Omental fat pad (tissue), 4 donors: ENCODE results near the gene PLAC1. TPM values are rescaled to one million over a fixed set of nuclear protein-coding genes. Genes with fewer than 3 reads are reported as not detected.

ENCODE experiments used
- ATAC-seq: fragments of 150-250 bp; one replicate; pipeline ENCODE4 v1.9.1; 2016; ENCODE audit warnings: mild to moderate bottlenecking, moderate library complexity; ENCODE audit not compliant: low FRiP score
- DNase-seq: peaks from one replicate; pipeline ENCODE4 v3.0.0-alpha.2; 2019; ENCODE audit warnings: low spot score
- CTCF ChIP-seq, 3 donors: fragments of 450-650 bp; IDR thresholded peaks; one replicate each; pipeline ENCODE4 v1.5.1; 2016 to 2017; ENCODE audit warnings: antibody characterized with exemption in 3 of 3, mild to moderate bottlenecking in 3 of 3, moderate library complexity in 2 of 3
- total RNA-seq, 4 donors: library from RNA; depleted of rRNA; stranded (reverse); fragments of >200 nt; gene quantifications; one replicate each; pipeline ENCODE4 v1.1.0, GENCODE V29; 2016

The PLAC1 gene
- total RNA-seq, 4 donors from 2014 or later = not detected

- DNase-seq (no peak), ATAC-seq (no peak)
- TF ChIP-seq CTCF (IDR thresholded peaks at IDR 0.05) = no peak
Measured at GRCh38 chrX:134530845-134531244, 127.4 kb downstream of the PLAC1 start.

GRCh38 chrX:134529481-134529880 lies 128.8 kb downstream of the PLAC1 start:
- no peak for TF ChIP-seq CTCF (IDR thresholded peaks at IDR 0.05)
- DNase-seq (no peak), ATAC-seq (no peak)

- no peak for DNase-seq
- no peak for ATAC-seq
- no peak for TF ChIP-seq CTCF (IDR thresholded peaks at IDR 0.05)
Measured at GRCh38 chrX:134528960-134529359, 129.3 kb downstream of the PLAC1 start.

GRCh38 chrX:134526399-134526798 lies 131.9 kb downstream of the PLAC1 start:
- ATAC-seq = no peak
- no peak for TF ChIP-seq CTCF (IDR thresholded peaks at IDR 0.05)

GRCh38 chrX:134525086-134525792 lies 133.0 kb downstream of the PLAC1 start:
- no peak for TF ChIP-seq CTCF (IDR thresholded peaks at IDR 0.05)
- no peak for ATAC-seq
- DNase-seq = no peak

More at GRCh38 chrX:134526399-134526798, 131.9 kb downstream of the PLAC1 start:
- DNase-seq = no peak

- no peak for DNase-seq
- no peak for ATAC-seq
- no peak for TF ChIP-seq CTCF (IDR thresholded peaks at IDR 0.05)
Measured at GRCh38 chrX:134524181-134524580, 134.1 kb downstream of the PLAC1 start.

GRCh38 chrX:134520860-134521390 lies 137.3 kb downstream of the PLAC1 start:
- DNase-seq (no peak), ATAC-seq (peak; percentile 54)
- no peak for TF ChIP-seq CTCF (IDR thresholded peaks at IDR 0.05)
